Stimulated activated naive CD4-positive, alpha-beta T cell treated with Interleukin-2 at 50 U/mL for 16 hours (primary cell): ENCODE results near the gene MBD3L4.
A peak's percentile ranks its signal among the peaks of the same experiment; 100 is the strongest.
"Not testable (repeated sequence)": the region's sequence is repeated elsewhere in the genome, so short reads cannot be mapped to it uniquely, and the experiment has no call there.

Experiments used
- DNase-seq: peaks from one replicate; lab custom pipeline; 2025; lab: John Stamatoyannopoulos, UW

The MBD3L4 gene

GRCh38 chr19:7049021-7049420 is 9.0 kb upstream of the MBD3L4 start, which contains the start of gene MBD3L2:
Gene MBD3L2, plus strand, starts transcription at chr19:7049321. Its CDS starts 53 bp downstream, at chr19:7049374.
- not testable (repeated sequence) for DNase-seq

- DNase-seq: not testable (repeated sequence)
Measured at GRCh38 chr19:7041563-7041962, 1.6 kb upstream of the MBD3L4 start.

GRCh38 chr19:7030278-7030677 is 9.7 kb downstream of the MBD3L4 start, which contains the start of gene MBD3L5:
Gene MBD3L5, plus strand, starts transcription at chr19:7030578. Its CDS starts 34 bp downstream, at chr19:7030612.
- DNase-seq: not testable (repeated sequence)

- DNase-seq: not testable (repeated sequence)
Measured at GRCh38 chr19:7028790-7029189, 11.2 kb downstream of the MBD3L4 start.

GRCh38 chr19:7021331-7021730 is 18.6 kb downstream of the MBD3L4 start, which contains the start of gene MBD3L2B:
Gene MBD3L2B, minus strand, starts transcription at chr19:7021431. Its CDS starts 34 bp downstream, at chr19:7021397.
- DNase-seq: not testable (repeated sequence)

GRCh38 chr19:7018828-7019227 is 21.2 kb downstream of the MBD3L4 start:
- no peak for DNase-seq

GRCh38 chr19:7013678-7014077 is 26.3 kb downstream of the MBD3L4 start:
- peak; percentile 4 for DNase-seq

GRCh38 chr19:7010722-7011593 is 29.0 kb downstream of the MBD3L4 start:
- peak; percentile 22 for DNase-seq

GRCh38 chr19:7007859-7008258 is 32.1 kb downstream of the MBD3L4 start:
- DNase-seq: no peak

GRCh38 chr19:7006135-7006704 is 33.8 kb downstream of the MBD3L4 start:
- DNase-seq: no peak

- no peak for DNase-seq
Measured at GRCh38 chr19:7004313-7004931, 35.6 kb downstream of the MBD3L4 start.

- DNase-seq: no peak
Measured at GRCh38 chr19:7000816-7001215, 39.2 kb downstream of the MBD3L4 start.

- no peak for DNase-seq
Measured at GRCh38 chr19:7000333-7000732, 39.6 kb downstream of the MBD3L4 start.

GRCh38 chr19:6999933-7000332 is 40.0 kb downstream of the MBD3L4 start:
- DNase-seq: no peak

- DNase-seq: no peak
Measured at GRCh38 chr19:6997679-6998445, 42.1 kb downstream of the MBD3L4 start.

GRCh38 chr19:6996810-6997209 is 43.2 kb downstream of the MBD3L4 start:
- no peak for DNase-seq

- no peak for DNase-seq
Measured at GRCh38 chr19:6995054-6995453, 44.9 kb downstream of the MBD3L4 start.

- no peak for DNase-seq
Measured at GRCh38 chr19:6988257-6988656, 51.7 kb downstream of the MBD3L4 start.

GRCh38 chr19:6987850-6988249 is 52.1 kb downstream of the MBD3L4 start:
- DNase-seq: no peak
